Muscle of leg (tissue), 11 donors: ENCODE data around the gene THAP12. TPM values are rescaled to one million over a fixed set of nuclear protein-coding genes. Genes with fewer than 3 reads are reported as not detected.

Experiments used
- DNase-seq: peaks from one replicate; pipeline ENCODE4 v3.0.0; 2013
- H3K27ac ChIP-seq: one replicate; pipeline ENCODE4 v1.5.1; 2013; ENCODE audit warnings: mild to moderate bottlenecking, low read length, control low read depth
- H3K27me3 ChIP-seq: one replicate; pipeline ENCODE4 v1.6.1; 2013; ENCODE audit warnings: low read length; ENCODE audit not compliant: control insufficient read depth, insufficient read depth
- H3K36me3 ChIP-seq: one replicate; pipeline ENCODE4 v1.6.1; 2013; ENCODE audit warnings: low read length; ENCODE audit not compliant: control insufficient read depth, insufficient read depth
- H3K4me1 ChIP-seq: one replicate; pipeline ENCODE4 v1.6.1; 2013; ENCODE audit warnings: low read length; ENCODE audit not compliant: control insufficient read depth, insufficient read depth
- H3K4me3 ChIP-seq: one replicate; pipeline ENCODE4 v1.5.1; 2013; ENCODE audit warnings: low read length, control low read depth
- H3K9me3 ChIP-seq: replicated peaks from 2 replicates; pipeline ENCODE4 v1.6.1; 2013; ENCODE audit warnings: low read depth, low read length; ENCODE audit not compliant: control insufficient read depth
- WGBS: methylation state at CpG from one replicate; pipeline ENCODE4 v1.1.5; 2013; ENCODE audit warnings: missing lambda C conversion rate; ENCODE audit not compliant: insufficient coverage; 5-methylcytosine and 5-hydroxymethylcytosine counted together
- polyA plus RNA-seq, 8 donors: library from polyadenylated mRNA; unstranded; fragments of 120-200 nt; gene quantifications; one replicate each; pipeline versions ENCODE4 v1.2.1 to v1.2.3, GENCODE V29; 2013; ENCODE audit warnings: inconsistent platforms in 1 of 8, low replicate concordance in 1 of 8; ENCODE audit not compliant: insufficient read length in 8 of 8, insufficient read depth in 1 of 8
- total RNA-seq: library from RNA; stranded (reverse); fragments of 120-200 nt; gene quantifications from one replicate; pipeline ENCODE4 v1.2.4, GENCODE V29; 2013

THAP12 gene
- total and polyA plus RNA-seq, 9 donors = 40.0 to 68.8 (median 55.8) TPM

GRCh38 chr11:76361374-76361773 is 19.6 kb downstream of the THAP12 start:
- Histone ChIP-seq H3K4me1 (no peaks in the 10 kb centered on the region), H3K27me3 (no peaks in the 10 kb centered on the region), H3K9me3 (no peaks in the 10 kb centered on the region), H3K36me3 (peaks cover 9% of the 10 kb centered on the region), H3K27ac (no peak overlapping the region), H3K4me3 (no peak overlapping the region)
- DNase-seq = no peak

DNA sequence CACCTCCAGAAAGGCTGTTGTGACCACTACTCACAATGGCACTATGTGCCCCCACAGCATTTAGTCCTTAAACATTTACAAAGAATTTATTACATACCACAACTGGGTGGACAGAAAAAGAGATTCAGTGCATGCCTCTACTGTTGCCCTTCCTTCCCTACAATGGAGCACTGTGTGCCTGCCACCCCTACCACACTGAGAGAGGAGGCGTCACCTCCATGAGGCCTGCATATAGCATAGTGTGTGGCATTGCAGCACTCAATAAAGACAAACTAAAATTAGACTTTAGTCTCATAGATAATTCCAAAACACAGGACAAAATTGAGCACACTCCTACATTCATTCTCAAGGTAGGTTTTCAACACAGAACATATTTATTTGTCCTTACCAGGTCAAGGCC is 25.8 kb downstream of the THAP12 start:
- no peak for DNase-seq
- H3K36me3 ChIP-seq = peaks cover 22% of the 10 kb centered on the region
- WGBS = no CpG with 5 or more reads among the region's 1 CpG
- H3K4me3 ChIP-seq = no peak overlapping the region
- peaks cover 4% of the 10 kb centered on the region for H3K9me3 ChIP-seq
- H3K27me3 ChIP-seq = no peaks in the 10 kb centered on the region
- no peaks in the 10 kb centered on the region for H3K4me1 ChIP-seq
- H3K27ac ChIP-seq = no peak overlapping the region

DNA sequence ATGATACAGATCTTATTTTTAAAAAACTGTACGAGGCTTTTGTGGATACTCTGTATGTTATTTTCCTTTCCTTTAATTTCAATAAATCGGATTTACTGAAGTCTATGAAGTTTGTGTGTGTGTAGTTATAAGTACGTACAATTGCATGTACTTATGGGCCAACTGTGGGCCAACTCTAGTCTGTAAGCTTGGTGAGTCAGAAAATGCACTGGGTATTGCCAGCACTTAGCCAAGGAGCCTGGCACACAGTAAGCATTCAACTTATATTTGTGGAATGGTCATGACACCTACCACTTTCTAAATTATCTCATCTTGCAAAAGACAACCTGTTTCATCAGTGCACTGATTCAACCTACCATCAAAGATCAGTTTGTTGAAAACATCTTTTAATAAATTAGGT is 32.6 kb downstream of the THAP12 start:
- H3K27me3 ChIP-seq = no peaks in the 10 kb centered on the region
- no peak for DNase-seq
- H3K4me1 ChIP-seq = peaks cover 8% of the 10 kb centered on the region
- H3K27ac ChIP-seq = no peak overlapping the region
- WGBS = 100% methylated on average over 1 of the region's 3 CpGs
- H3K9me3 ChIP-seq = no peaks in the 10 kb centered on the region
- no peak overlapping the region for H3K4me3 ChIP-seq
- peaks cover 11% of the 10 kb centered on the region for H3K36me3 ChIP-seq

- no CpG with 5 or more reads among the region's 2 CpGs for WGBS
- Histone ChIP-seq H3K27ac (no peak overlapping the region), H3K36me3 (peaks cover 6% of the 10 kb centered on the region), H3K9me3 (no peaks in the 10 kb centered on the region), H3K4me1 (peaks cover 8% of the 10 kb centered on the region), H3K4me3 (no peak overlapping the region), H3K27me3 (no peaks in the 10 kb centered on the region)
- DNase-seq = peak; percentile 49
Measured at GRCh38 chr11:76347466-76347865, 33.5 kb downstream of the THAP12 start.

GRCh38 chr11:76339221-76339620 is 41.7 kb downstream of the THAP12 start:
- WGBS = 0% methylated on average over 3 of the region's 6 CpGs
- Histone ChIP-seq H3K27me3 (no peaks in the 10 kb centered on the region), H3K27ac (peak overlapping the region; percentile 79), H3K9me3 (peaks cover 10% of the 10 kb centered on the region), H3K36me3 (peaks cover 2% of the 10 kb centered on the region), H3K4me3 (no peak overlapping the region), H3K4me1 (peaks cover 22% of the 10 kb centered on the region)
- peak; percentile 100 for DNase-seq

GRCh38 chr11:76337923-76338322 is 43.0 kb downstream of the THAP12 start:
- H3K36me3 ChIP-seq = no peaks in the 10 kb centered on the region
- 68% methylated on average over 3 of the region's 4 CpGs for WGBS
- H3K27ac ChIP-seq = peak overlapping the region; percentile 51
- H3K9me3 ChIP-seq = peaks cover 10% of the 10 kb centered on the region
- peaks cover 22% of the 10 kb centered on the region for H3K4me1 ChIP-seq
- no peak for DNase-seq
- no peaks in the 10 kb centered on the region for H3K27me3 ChIP-seq
- H3K4me3 ChIP-seq = no peak overlapping the region

- peaks cover 10% of the 10 kb centered on the region for H3K9me3 ChIP-seq
- no CpG with 5 or more reads among the region's 1 CpG for WGBS
Measured at GRCh38 chr11:76337469-76337868, 43.5 kb downstream of the THAP12 start.

GRCh38 chr11:76336597-76336996 is 44.3 kb downstream of the THAP12 start:
- Histone ChIP-seq H3K27me3 (no peaks in the 10 kb centered on the region), H3K9me3 (peaks cover 10% of the 10 kb centered on the region), H3K27ac (no peak overlapping the region), H3K36me3 (no peaks in the 10 kb centered on the region), H3K4me3 (no peak overlapping the region), H3K4me1 (peaks cover 22% of the 10 kb centered on the region)
- no peak for DNase-seq
- WGBS = 80% methylated on average over 1 of the region's 2 CpGs

More at GRCh38 chr11:76337469-76337868, 43.5 kb downstream of the THAP12 start:
- Histone ChIP-seq H3K4me1 (peaks cover 22% of the 10 kb centered on the region), H3K36me3 (no peaks in the 10 kb centered on the region), H3K27ac (peak overlapping the region; percentile 51), H3K27me3 (no peaks in the 10 kb centered on the region), H3K4me3 (no peak overlapping the region)
- DNase-seq = no peak

GRCh38 chr11:76335842-76336241 is 45.1 kb downstream of the THAP12 start:
- H3K27ac ChIP-seq = no peak overlapping the region
- peak; percentile 46 for DNase-seq
- no peaks in the 10 kb centered on the region for H3K27me3 ChIP-seq
- no peaks in the 10 kb centered on the region for H3K36me3 ChIP-seq
- peaks cover 10% of the 10 kb centered on the region for H3K9me3 ChIP-seq
- H3K4me3 ChIP-seq = no peak overlapping the region
- peaks cover 22% of the 10 kb centered on the region for H3K4me1 ChIP-seq

GRCh38 chr11:76334826-76335389 is 46.0 kb downstream of the THAP12 start:
- 94% methylated on average over 3 of the region's 5 CpGs for WGBS
- H3K4me3 ChIP-seq = no peak overlapping the region
- peaks cover 10% of the 10 kb centered on the region for H3K9me3 ChIP-seq
- peaks cover 20% of the 10 kb centered on the region for H3K4me1 ChIP-seq
- H3K36me3 ChIP-seq = no peaks in the 10 kb centered on the region
- H3K27ac ChIP-seq = no peak overlapping the region
- DNase-seq = no peak
- no peaks in the 10 kb centered on the region for H3K27me3 ChIP-seq

- Histone ChIP-seq H3K4me1 (peaks cover 15% of the 10 kb centered on the region), H3K27ac (no peak overlapping the region), H3K4me3 (no peak overlapping the region), H3K36me3 (no peaks in the 10 kb centered on the region), H3K27me3 (no peaks in the 10 kb centered on the region), H3K9me3 (peaks cover 10% of the 10 kb centered on the region)
- no peak for DNase-seq
- WGBS = 85% methylated on average over 3 of the region's 7 CpGs
Measured at GRCh38 chr11:76330651-76331050, 50.3 kb downstream of the THAP12 start.
